ENCODE results near the gene XAGE5. TPM values are rescaled to one million over a fixed set of nuclear protein-coding genes. Genes with fewer than 3 reads are reported as not detected.
"Not testable (repeated sequence)": the region's sequence is repeated elsewhere in the genome, so short reads cannot be mapped to it uniquely, and the experiment has no call there.

Gene XAGE5
- total RNA-seq, 2 experiments from 2014 or later: not detected

- ATAC-seq (no peak), DNase-seq (no peak)
- Mint-ChIP-seq H3K27me3 (peaks cover 2% of the 10 kb centered on the region), H3K4me3 (no peak overlapping the region), H3K27ac (no peak overlapping the region), H3K36me3 (ENCODE audit: low read depth) (no peaks in the 10 kb centered on the region), H3K9me3 (no peaks in the 10 kb centered on the region), H3K4me1 (ENCODE audit: low read depth) (no peaks in the 10 kb centered on the region)
- intact Hi-C loops (cut with micrococcal nuclease): no loop called here
- ChIA-PET POLR2A (no interaction called here), CTCF (no interaction called here)
- no peak for TF ChIP-seq CTCF (IDR thresholded peaks at IDR 0.05)
These were observed 13.5 kb downstream of the XAGE5 start for GRCh38 chrX:52824608-52825007.

- intact Hi-C loops (cut with micrococcal nuclease): no loop called here
- no peaks in the 10 kb centered on the region for H3K36me3 Mint-ChIP-seq (ENCODE audit: low read depth)
- DNase-seq: no peak
- no peak for TF ChIP-seq CTCF (IDR thresholded peaks at IDR 0.05)
- CTCF ChIA-PET: no interaction called here
- no peak for ATAC-seq
- POLR2A ChIA-PET: no interaction called here
- no peaks in the 10 kb centered on the region for H3K9me3 Mint-ChIP-seq
- H3K4me1 Mint-ChIP-seq (ENCODE audit: low read depth): no peaks in the 10 kb centered on the region
- no peaks in the 10 kb centered on the region for H3K27me3 Mint-ChIP-seq
- H3K27ac Mint-ChIP-seq: no peak overlapping the region
- no peak overlapping the region for H3K4me3 Mint-ChIP-seq
These were observed 19.5 kb downstream of the XAGE5 start for GRCh38 chrX:52830551-52830950.

GRCh38 chrX:52839137-52839536 is 28.1 kb downstream of the XAGE5 start:
- CTCF ChIA-PET: no interaction called here
- no peaks in the 10 kb centered on the region for H3K36me3 Mint-ChIP-seq (ENCODE audit: low read depth)
- TF ChIP-seq CTCF (IDR thresholded peaks at IDR 0.05): no peak
- H3K27ac Mint-ChIP-seq: no peak overlapping the region
- H3K4me1 Mint-ChIP-seq (ENCODE audit: low read depth): no peaks in the 10 kb centered on the region
- DNase-seq: no peak
- H3K9me3 Mint-ChIP-seq: no peaks in the 10 kb centered on the region
- H3K27me3 Mint-ChIP-seq: peaks cover 3% of the 10 kb centered on the region
- intact Hi-C loops (cut with micrococcal nuclease): no loop called here
- POLR2A ChIA-PET: no interaction called here
- no peak for ATAC-seq
- no peak overlapping the region for H3K4me3 Mint-ChIP-seq

- H3K9me3 Mint-ChIP-seq; DNase-seq; H3K4me1 Mint-ChIP-seq (ENCODE audit: low read depth); POLR2A ChIA-PET; H3K36me3 Mint-ChIP-seq (ENCODE audit: low read depth); H3K27ac Mint-ChIP-seq; H3K4me3 Mint-ChIP-seq; intact Hi-C loops (cut with micrococcal nuclease); CTCF ChIA-PET; ATAC-seq: not testable (repeated sequence)
- peaks cover 11% of the 10 kb centered on the region for H3K27me3 Mint-ChIP-seq
These were observed 32.5 kb downstream of the XAGE5 start for GRCh38 chrX:52843619-52844018.

GRCh38 chrX:52852110-52852860 is 41.2 kb downstream of the XAGE5 start:
- intact Hi-C loops (cut with micrococcal nuclease): no loop called here
- Mint-ChIP-seq H3K4me3 (no peak overlapping the region), H3K9me3 (no peaks in the 10 kb centered on the region), H3K36me3 (ENCODE audit: low read depth) (no peaks in the 10 kb centered on the region), H3K27ac (no peak overlapping the region), H3K27me3 (peaks cover 6% of the 10 kb centered on the region), H3K4me1 (ENCODE audit: low read depth) (no peaks in the 10 kb centered on the region)
- ATAC-seq: no peak
- POLR2A ChIA-PET: no interaction called here
- TF ChIP-seq CTCF (IDR thresholded peaks at IDR 0.05): no peak
- no peak for DNase-seq
- CTCF ChIA-PET: no interaction called here

- H3K27ac Mint-ChIP-seq; POLR2A ChIA-PET; ATAC-seq; H3K4me1 Mint-ChIP-seq (ENCODE audit: low read depth); DNase-seq; intact Hi-C loops (cut with micrococcal nuclease); CTCF ChIA-PET; H3K4me3 Mint-ChIP-seq; H3K9me3 Mint-ChIP-seq; H3K27me3 Mint-ChIP-seq; H3K36me3 Mint-ChIP-seq (ENCODE audit: low read depth): not testable (repeated sequence)
These were observed 46.0 kb downstream of the XAGE5 start for GRCh38 chrX:52856991-52857525.

All from activated CD8-positive, alpha-beta T cell treated with anti-CD3 and anti-CD28 coated beads for 36 hours (primary cell).